Measurements from ENCODE around the gene CCDC197. TPM values are rescaled to one million over a fixed set of nuclear protein-coding genes. Genes with fewer than 3 reads are reported as not detected.

Gene CCDC197
- polyA plus RNA-seq, 1 donor from 2014 or later, result not detected

DNA sequence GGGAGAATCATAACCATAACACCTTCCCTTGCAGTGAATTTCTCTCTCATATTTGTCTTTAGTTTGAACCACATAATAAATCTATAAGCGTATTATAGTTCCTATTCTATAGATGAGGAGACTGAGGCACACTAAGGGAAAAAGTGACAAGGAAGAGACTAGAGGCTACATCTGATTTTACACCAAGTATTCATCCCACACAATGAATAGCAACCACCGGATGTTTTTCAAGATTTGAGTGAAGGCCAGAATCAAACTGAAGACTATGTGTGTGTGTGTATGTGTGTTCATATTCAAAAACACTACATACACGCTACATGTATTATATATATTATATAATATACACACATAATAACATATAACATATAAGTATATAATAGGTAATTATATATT is 25.5 kb upstream of the CCDC197 start:
- Histone ChIP-seq H3K4me2 (ENCODE audit: low read length) (no peak overlapping the region), H3K9me3 (ENCODE audit: low read length) (no peaks in the 10 kb centered on the region), H3F3A (ENCODE audit: insufficient read depth, low read length, poor library complexity, severe bottlenecking) (no peaks in the 10 kb centered on the region), H3K9ac (ENCODE audit: low read length) (no peak overlapping the region), H4K20me1 (ENCODE audit: insufficient read depth) (no peaks in the 10 kb centered on the region), H2AFZ (ENCODE audit: low read depth, low read length) (no peak overlapping the region), H3K4me3 (ENCODE audit: low read length) (no peak overlapping the region), H3K9me2 (ENCODE audit: insufficient read depth, low read length) (no peaks in the 10 kb centered on the region), H3K79me2 (replicated peaks; ENCODE audit: insufficient read depth, low read length) (no peaks in the 10 kb centered on the region), H3K27me3 (ENCODE audit: insufficient read depth, low read depth, low read length) (no peaks in the 10 kb centered on the region), H3K27ac (ENCODE audit: low read length) (no peak overlapping the region), H3K36me3 (ENCODE audit: insufficient read depth, low read length) (no peaks in the 10 kb centered on the region)
- no peak for TF ChIP-seq MXI1 (conservative IDR thresholded peaks at IDR 0.05; ENCODE audit: poor library complexity, severe bottlenecking)
- no peak for TF ChIP-seq POLR2AphosphoS5 (IDR thresholded peaks at IDR 0.05)
- TF ChIP-seq, protein P1, sequence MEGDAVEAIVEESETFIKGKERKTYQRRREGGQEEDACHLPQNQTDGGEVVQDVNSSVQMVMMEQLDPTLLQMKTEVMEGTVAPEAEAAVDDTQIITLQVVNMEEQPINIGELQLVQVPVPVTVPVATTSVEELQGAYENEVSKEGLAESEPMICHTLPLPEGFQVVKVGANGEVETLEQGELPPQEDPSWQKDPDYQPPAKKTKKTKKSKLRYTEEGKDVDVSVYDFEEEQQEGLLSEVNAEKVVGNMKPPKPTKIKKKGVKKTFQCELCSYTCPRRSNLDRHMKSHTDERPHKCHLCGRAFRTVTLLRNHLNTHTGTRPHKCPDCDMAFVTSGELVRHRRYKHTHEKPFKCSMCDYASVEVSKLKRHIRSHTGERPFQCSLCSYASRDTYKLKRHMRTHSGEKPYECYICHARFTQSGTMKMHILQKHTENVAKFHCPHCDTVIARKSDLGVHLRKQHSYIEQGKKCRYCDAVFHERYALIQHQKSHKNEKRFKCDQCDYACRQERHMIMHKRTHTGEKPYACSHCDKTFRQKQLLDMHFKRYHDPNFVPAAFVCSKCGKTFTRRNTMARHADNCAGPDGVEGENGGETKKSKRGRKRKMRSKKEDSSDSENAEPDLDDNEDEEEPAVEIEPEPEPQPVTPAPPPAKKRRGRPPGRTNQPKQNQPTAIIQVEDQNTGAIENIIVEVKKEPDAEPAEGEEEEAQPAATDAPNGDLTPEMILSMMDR (IDR thresholded peaks at IDR 0.05; ENCODE audit: poor library complexity, severe bottlenecking), result no peak

DNA sequence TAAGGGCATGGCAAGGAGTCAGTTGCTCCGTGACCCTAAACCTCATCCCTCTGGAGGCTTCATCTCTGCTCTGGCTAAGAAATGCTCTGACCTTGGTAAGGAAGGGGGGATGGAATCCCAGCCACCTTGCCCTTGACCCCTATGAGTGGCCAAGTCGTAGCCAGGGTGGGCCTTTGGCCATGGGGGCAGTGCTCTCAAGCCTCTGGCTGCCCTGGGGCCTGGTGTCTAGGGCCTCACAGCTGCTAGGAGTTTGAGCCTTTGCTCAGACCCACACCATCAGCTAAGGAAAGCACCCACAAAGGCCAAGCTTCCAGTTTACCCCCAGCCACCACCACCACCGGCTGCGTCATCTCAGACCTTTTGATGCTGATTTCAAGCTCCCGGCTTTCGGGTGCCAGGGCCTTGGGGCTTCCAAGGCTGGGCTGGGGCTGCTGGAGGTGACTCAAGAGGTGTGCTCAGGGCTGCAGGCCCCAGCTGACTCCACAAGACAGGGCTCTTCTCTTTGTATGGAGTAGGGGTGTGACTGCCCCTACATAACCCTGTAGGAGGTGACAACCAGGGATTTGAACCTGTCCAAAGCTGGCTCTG is 24.4 kb upstream of the CCDC197 start:
- TF ChIP-seq RAD21 (conservative IDR thresholded peaks at IDR 0.05), result no peak
- TF ChIP-seq, protein P2, sequence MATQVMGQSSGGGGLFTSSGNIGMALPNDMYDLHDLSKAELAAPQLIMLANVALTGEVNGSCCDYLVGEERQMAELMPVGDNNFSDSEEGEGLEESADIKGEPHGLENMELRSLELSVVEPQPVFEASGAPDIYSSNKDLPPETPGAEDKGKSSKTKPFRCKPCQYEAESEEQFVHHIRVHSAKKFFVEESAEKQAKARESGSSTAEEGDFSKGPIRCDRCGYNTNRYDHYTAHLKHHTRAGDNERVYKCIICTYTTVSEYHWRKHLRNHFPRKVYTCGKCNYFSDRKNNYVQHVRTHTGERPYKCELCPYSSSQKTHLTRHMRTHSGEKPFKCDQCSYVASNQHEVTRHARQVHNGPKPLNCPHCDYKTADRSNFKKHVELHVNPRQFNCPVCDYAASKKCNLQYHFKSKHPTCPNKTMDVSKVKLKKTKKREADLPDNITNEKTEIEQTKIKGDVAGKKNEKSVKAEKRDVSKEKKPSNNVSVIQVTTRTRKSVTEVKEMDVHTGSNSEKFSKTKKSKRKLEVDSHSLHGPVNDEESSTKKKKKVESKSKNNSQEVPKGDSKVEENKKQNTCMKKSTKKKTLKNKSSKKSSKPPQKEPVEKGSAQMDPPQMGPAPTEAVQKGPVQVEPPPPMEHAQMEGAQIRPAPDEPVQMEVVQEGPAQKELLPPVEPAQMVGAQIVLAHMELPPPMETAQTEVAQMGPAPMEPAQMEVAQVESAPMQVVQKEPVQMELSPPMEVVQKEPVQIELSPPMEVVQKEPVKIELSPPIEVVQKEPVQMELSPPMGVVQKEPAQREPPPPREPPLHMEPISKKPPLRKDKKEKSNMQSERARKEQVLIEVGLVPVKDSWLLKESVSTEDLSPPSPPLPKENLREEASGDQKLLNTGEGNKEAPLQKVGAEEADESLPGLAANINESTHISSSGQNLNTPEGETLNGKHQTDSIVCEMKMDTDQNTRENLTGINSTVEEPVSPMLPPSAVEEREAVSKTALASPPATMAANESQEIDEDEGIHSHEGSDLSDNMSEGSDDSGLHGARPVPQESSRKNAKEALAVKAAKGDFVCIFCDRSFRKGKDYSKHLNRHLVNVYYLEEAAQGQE (IDR thresholded peaks at IDR 0.05; ENCODE audit: borderline replicate concordance), result no peak
- no peak for TF ChIP-seq EZH2 (IDR thresholded peaks at IDR 0.05; ENCODE audit: borderline replicate concordance, insufficient read depth, low read length, poor library complexity, severe bottlenecking)
- Histone ChIP-seq H3K36me3 (ENCODE audit: insufficient read depth, low read length) (no peaks in the 10 kb centered on the region), H2AFZ (ENCODE audit: low read depth, low read length) (no peak overlapping the region), H3K9me2 (ENCODE audit: insufficient read depth, low read length) (no peaks in the 10 kb centered on the region), H3K27me3 (ENCODE audit: insufficient read depth, low read depth, low read length) (no peaks in the 10 kb centered on the region), H3K4me3 (ENCODE audit: low read length) (no peak overlapping the region), H3K79me2 (replicated peaks; ENCODE audit: insufficient read depth, low read length) (no peaks in the 10 kb centered on the region), H3F3A (ENCODE audit: insufficient read depth, low read length, poor library complexity, severe bottlenecking) (no peaks in the 10 kb centered on the region), H3K4me2 (ENCODE audit: low read length) (no peak overlapping the region), H3K9ac (ENCODE audit: low read length) (no peak overlapping the region), H3K9me3 (ENCODE audit: low read length) (no peaks in the 10 kb centered on the region), H4K20me1 (ENCODE audit: insufficient read depth) (no peaks in the 10 kb centered on the region), H3K27ac (ENCODE audit: low read length) (no peak overlapping the region)

DNA sequence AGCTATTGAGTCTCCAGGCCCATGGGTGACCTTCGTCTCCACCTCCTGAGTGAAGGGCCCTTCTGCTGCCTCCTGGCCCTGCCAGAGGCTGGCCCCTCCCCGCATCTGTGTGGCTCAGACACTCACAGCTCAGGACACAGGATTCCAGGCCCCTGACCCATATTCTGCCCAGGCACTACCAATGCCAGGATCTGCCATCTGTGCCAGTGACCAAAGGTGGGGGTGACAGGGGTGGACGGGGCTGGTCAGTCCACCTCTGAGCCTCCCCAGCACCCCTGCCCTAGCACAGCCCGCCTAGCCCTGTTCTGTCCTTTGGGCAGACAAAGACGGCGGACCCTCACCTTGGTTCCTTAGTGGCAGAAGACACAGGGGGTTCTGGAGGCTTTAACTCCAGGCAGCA is 23.5 kb upstream of the CCDC197 start:
- Histone ChIP-seq H3K36me3 (ENCODE audit: insufficient read depth, low read length) (no peaks in the 10 kb centered on the region), H3K79me2 (replicated peaks; ENCODE audit: insufficient read depth, low read length) (no peaks in the 10 kb centered on the region), H3K27me3 (ENCODE audit: insufficient read depth, low read depth, low read length) (no peaks in the 10 kb centered on the region), H2AFZ (ENCODE audit: low read depth, low read length) (no peak overlapping the region), H3K9me3 (ENCODE audit: low read length) (no peaks in the 10 kb centered on the region), H3F3A (ENCODE audit: insufficient read depth, low read length, poor library complexity, severe bottlenecking) (no peaks in the 10 kb centered on the region), H3K9me2 (ENCODE audit: insufficient read depth, low read length) (no peaks in the 10 kb centered on the region), H3K27ac (ENCODE audit: low read length) (no peak overlapping the region), H4K20me1 (ENCODE audit: insufficient read depth) (no peaks in the 10 kb centered on the region), H3K4me2 (ENCODE audit: low read length) (no peak overlapping the region), H3K9ac (ENCODE audit: low read length) (no peak overlapping the region), H3K4me3 (ENCODE audit: low read length) (no peak overlapping the region)
- TF ChIP-seq SMC3 (conservative IDR thresholded peaks at IDR 0.05; ENCODE audit: poor library complexity) (no peak), RAD21 (conservative IDR thresholded peaks at IDR 0.05) (no peak), MXI1 (conservative IDR thresholded peaks at IDR 0.05; ENCODE audit: poor library complexity, severe bottlenecking) (no peak), EZH2 (IDR thresholded peaks at IDR 0.05; ENCODE audit: borderline replicate concordance, insufficient read depth, low read length, poor library complexity, severe bottlenecking) (no peak), EP300 (conservative IDR thresholded peaks at IDR 0.05; ENCODE audit: poor library complexity, severe bottlenecking) (no peak), TAF1 (IDR thresholded peaks at IDR 0.05; ENCODE audit: low read depth) (no peak), POLR2AphosphoS5 (IDR thresholded peaks at IDR 0.05) (no peak)
- TF ChIP-seq, protein P2 (IDR thresholded peaks at IDR 0.05; ENCODE audit: borderline replicate concordance), result no peak
- TF ChIP-seq, protein P1 (IDR thresholded peaks at IDR 0.05; ENCODE audit: poor library complexity, severe bottlenecking), result no peak

Measured in neural cell (in vitro differentiated cells).